ENCODE measurements around the gene CCDC47. TPM values are rescaled to one million over a fixed set of nuclear protein-coding genes. Genes with fewer than 3 reads are reported as not detected.
"Not testable (repeated sequence)": the region's sequence is repeated elsewhere in the genome, so short reads cannot be mapped to it uniquely, and the experiment has no call there.

CCDC47 gene
- total RNA-seq, 1 experiment from 2014 or later, result 78.0 TPM

- DNase-seq (ENCODE audit: low read depth), result no peak
Observed at GRCh38 chr17:63735691-63736090, 37.7 kb downstream of the CCDC47 start.

GRCh38 chr17:63722403-63722802 lies 51.0 kb downstream of the CCDC47 start:
- no peak for DNase-seq (ENCODE audit: low read depth)

- not testable (repeated sequence) for DNase-seq (ENCODE audit: low read depth)
Observed at GRCh38 chr17:63720194-63720593, 53.2 kb downstream of the CCDC47 start.

GRCh38 chr17:63718988-63719387 lies 54.4 kb downstream of the CCDC47 start:
- no peak for DNase-seq (ENCODE audit: low read depth)

- no peak for DNase-seq (ENCODE audit: low read depth)
Observed at GRCh38 chr17:63716426-63716825, 57.0 kb downstream of the CCDC47 start.

- no peak for DNase-seq (ENCODE audit: low read depth)
Observed at GRCh38 chr17:63714550-63715277, 58.7 kb downstream of the CCDC47 start.

- no peak for DNase-seq (ENCODE audit: low read depth)
Observed at GRCh38 chr17:63709110-63709509, 64.3 kb downstream of the CCDC47 start.

- DNase-seq (ENCODE audit: low read depth), result no peak
Observed at GRCh38 chr17:63707151-63707550, 66.2 kb downstream of the CCDC47 start.

GRCh38 chr17:63706336-63707082 lies 66.9 kb downstream of the CCDC47 start:
- DNase-seq (ENCODE audit: low read depth), result no peak

- DNase-seq (ENCODE audit: low read depth), result no peak
Observed at GRCh38 chr17:63705657-63706056, 67.7 kb downstream of the CCDC47 start.

- DNase-seq (ENCODE audit: low read depth), result no peak
Observed at GRCh38 chr17:63704836-63705235, 68.6 kb downstream of the CCDC47 start.

GRCh38 chr17:63704259-63704576 lies 69.2 kb downstream of the CCDC47 start:
- no peak for DNase-seq (ENCODE audit: low read depth)

GRCh38 chr17:63703556-63704258 lies 69.7 kb downstream of the CCDC47 start:
- no peak for DNase-seq (ENCODE audit: low read depth)

- no peak for DNase-seq (ENCODE audit: low read depth)
Observed at GRCh38 chr17:63703029-63703428, 70.4 kb downstream of the CCDC47 start.

GRCh38 chr17:63702721-63703015 lies 70.7 kb downstream of the CCDC47 start:
- no peak for DNase-seq (ENCODE audit: low read depth)

- DNase-seq (ENCODE audit: low read depth), result no peak
Observed at GRCh38 chr17:63701868-63702720, 71.3 kb downstream of the CCDC47 start.

GRCh38 chr17:63701456-63701820 lies 72.0 kb downstream of the CCDC47 start:
- no peak for DNase-seq (ENCODE audit: low read depth)

- DNase-seq (ENCODE audit: low read depth), result no peak
Observed at GRCh38 chr17:63700528-63701455, 72.6 kb downstream of the CCDC47 start.

- no peak for DNase-seq (ENCODE audit: low read depth)
Observed at GRCh38 chr17:63699638-63700527, 73.5 kb downstream of the CCDC47 start, which contains the start of gene LIMD2. Gene LIMD2, minus strand, starts transcription at chr17:63700125. Its CDS starts 827 bp downstream, at chr17:63699298.
